ENCODE results near the gene PHTF2.

Gene PHTF2

GRCh38 chr7:77885155-77885554 is 86.6 kb downstream of the PHTF2 start:
- no peak for DNase-seq

GRCh38 chr7:77887567-77887966 is 89.0 kb downstream of the PHTF2 start:
- no peak for DNase-seq

- no peak for DNase-seq
Measured at GRCh38 chr7:77888998-77889397, 90.4 kb downstream of the PHTF2 start.

- no peak for DNase-seq
Measured at GRCh38 chr7:77893813-77894212, 95.2 kb downstream of the PHTF2 start.

GRCh38 chr7:77894574-77895091 is 96.1 kb downstream of the PHTF2 start:
- no peak for DNase-seq

- DNase-seq, result no peak
Measured at GRCh38 chr7:77895905-77896304, 97.3 kb downstream of the PHTF2 start.

- no peak for DNase-seq
Measured at GRCh38 chr7:77897004-77897547, 98.5 kb downstream of the PHTF2 start.

- DNase-seq, result no peak
Measured at GRCh38 chr7:77899516-77899915, 100.9 kb downstream of the PHTF2 start.

- peak; percentile 7 for DNase-seq
Measured at GRCh38 chr7:77903597-77903996, 105.0 kb downstream of the PHTF2 start.

GRCh38 chr7:77904252-77904651 is 105.7 kb downstream of the PHTF2 start:
- no peak for DNase-seq

- no peak for DNase-seq
Measured at GRCh38 chr7:77907281-77907680, 108.7 kb downstream of the PHTF2 start.

GRCh38 chr7:77908664-77909063 is 110.1 kb downstream of the PHTF2 start:
- no peak for DNase-seq

GRCh38 chr7:77910124-77910523 is 111.6 kb downstream of the PHTF2 start:
- DNase-seq, result no peak

GRCh38 chr7:77912293-77912692 is 113.7 kb downstream of the PHTF2 start:
- DNase-seq, result no peak

GRCh38 chr7:77913977-77914607 is 115.5 kb downstream of the PHTF2 start:
- no peak for DNase-seq

- DNase-seq, result no peak
Measured at GRCh38 chr7:77917500-77918262, 119.1 kb downstream of the PHTF2 start.

- DNase-seq, result no peak
Measured at GRCh38 chr7:77918676-77919075, 120.1 kb downstream of the PHTF2 start.

- no peak for DNase-seq
Measured at GRCh38 chr7:77923419-77923818, 124.8 kb downstream of the PHTF2 start.

GRCh38 chr7:77930496-77930895 is 131.9 kb downstream of the PHTF2 start:
- DNase-seq, result no peak

- DNase-seq, result no peak
Measured at GRCh38 chr7:77931841-77932240, 133.3 kb downstream of the PHTF2 start.

GRCh38 chr7:77933394-77933793 is 134.8 kb downstream of the PHTF2 start:
- no peak for DNase-seq

- DNase-seq, result no peak
Measured at GRCh38 chr7:77935652-77936348, 137.2 kb downstream of the PHTF2 start.

- DNase-seq, result no peak
Measured at GRCh38 chr7:77940647-77941046, 142.1 kb downstream of the PHTF2 start.

Data from CD4-positive, alpha-beta T cell treated with Interleukin-17A for 4 hours (primary cell).